HG02852 (cell line): Measurements from ENCODE around the gene ZNF438.

Source experiments
- ATAC-seq: cut with Tn5 transposase; IDR thresholded peaks from one replicate; pipeline ENCODE4 v1.9.1; 2021; ENCODE audit warnings: mild to moderate bottlenecking, moderate library complexity; ENCODE audit not compliant: unreplicated experiment

ZNF438 gene

DNA sequence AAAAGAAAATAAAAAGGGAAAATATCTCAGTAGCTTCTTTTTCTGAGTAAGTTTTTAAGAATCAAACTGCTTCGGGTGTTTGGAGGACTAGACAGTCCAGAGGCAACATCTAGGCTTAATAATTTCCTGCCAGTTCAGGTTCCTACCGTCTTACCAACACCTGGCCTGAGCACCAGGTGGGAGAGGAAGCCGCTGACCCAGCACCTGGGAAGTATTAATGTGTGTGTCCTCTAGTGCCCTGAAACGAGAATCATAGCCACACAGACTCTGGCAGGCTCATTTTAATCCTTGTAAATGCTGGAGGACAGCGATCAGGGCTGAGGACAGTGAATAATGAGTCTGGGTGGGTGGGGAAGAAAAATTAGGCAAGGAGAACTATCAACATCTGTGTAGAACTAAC, 137.4 kb downstream of the ZNF438 start:
- no peak for ATAC-seq

DNA sequence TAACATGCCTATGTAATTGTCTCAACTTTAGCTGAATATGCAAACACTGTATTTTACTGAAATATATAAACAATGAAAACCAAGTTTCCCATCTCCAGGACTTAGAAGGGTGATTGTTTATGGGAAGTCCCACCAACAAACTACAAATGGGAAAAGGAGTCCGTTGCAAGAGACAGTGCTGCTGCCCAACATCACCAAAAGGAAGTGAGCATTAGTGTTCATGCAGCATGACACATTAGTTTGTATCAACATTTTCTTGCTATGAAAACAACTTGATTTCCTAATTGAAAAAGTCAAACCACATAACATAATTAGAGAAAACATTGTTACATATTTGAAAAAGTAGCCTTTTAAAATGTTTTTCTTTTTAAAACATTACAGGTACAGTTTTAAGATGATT, 138.5 kb downstream of the ZNF438 start:
- no peak for ATAC-seq

DNA sequence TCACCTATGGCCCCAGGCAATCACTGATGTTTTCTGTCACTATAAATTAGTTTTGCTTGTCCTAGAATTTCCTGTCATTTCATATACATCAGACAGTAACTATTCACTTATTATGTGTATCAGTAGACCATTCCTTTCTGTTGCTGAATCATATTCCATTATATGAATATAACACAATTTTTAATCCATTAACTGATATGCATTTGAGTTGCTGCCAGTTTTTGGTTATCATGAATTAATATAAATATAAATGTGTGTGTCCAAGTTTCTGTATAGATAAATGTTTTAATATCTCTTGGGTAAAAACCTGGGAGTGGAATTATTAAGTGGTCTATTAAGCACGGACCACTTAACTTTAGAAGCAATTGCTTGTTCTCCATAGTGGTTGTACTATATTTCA, 143.8 kb downstream of the ZNF438 start:
- no peak for ATAC-seq

DNA sequence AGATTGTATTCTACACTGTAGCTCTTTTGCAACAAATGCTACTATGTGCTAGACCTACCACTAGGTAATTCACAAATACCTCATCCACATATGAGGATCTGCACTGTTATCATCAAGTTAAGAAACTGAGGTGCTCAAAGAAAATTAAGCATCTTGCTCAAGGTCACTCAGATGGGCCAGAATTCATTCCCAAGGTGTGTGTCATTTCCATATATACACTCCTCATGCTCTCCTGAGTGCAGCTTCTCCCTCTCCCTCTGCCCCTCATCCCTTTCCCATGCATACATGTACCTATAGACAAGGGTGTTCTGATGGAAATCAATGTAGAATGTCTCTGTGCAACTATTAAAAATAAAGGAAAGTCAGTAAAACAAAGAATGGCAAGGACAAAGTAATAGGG, 146.2 kb downstream of the ZNF438 start:
- no peak for ATAC-seq

DNA sequence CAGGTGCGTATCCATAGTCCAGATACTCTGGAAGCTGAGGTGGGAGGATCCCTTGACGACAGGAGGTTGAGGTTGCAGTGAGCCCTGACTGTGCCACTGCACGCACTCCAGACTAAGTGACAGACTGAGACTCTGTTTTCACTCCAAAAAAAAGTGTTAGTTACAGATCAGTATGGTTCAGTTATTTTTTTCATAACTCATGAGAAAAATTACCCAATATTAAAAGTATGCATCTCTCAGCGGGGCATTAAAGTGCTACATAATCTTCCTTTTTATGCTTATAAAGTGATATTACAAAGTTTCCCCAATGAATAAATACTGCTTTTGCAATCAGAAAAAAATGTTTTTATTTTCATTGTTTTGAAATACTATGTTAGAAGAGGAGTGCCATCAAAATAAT, 147.9 kb downstream of the ZNF438 start:
- no peak for ATAC-seq

DNA sequence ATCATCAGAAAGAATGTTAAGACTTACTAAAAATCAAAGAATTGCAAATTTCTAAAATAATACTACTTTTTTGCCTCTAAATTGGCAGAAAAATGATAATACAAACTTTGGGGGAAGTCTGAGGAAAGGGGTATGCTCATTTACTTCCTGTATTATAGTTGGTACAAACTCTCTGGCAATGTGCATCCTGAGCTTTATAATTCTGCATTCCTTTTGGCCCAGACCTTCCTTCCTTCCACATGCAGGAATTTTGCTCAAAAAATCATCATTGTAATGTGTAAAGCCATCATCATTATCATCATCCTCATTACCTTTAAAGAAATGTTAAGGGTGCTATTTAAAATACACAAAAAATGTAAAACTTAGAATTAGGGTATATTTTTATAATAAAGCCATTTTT, 148.5 kb downstream of the ZNF438 start:
- no peak for ATAC-seq

DNA sequence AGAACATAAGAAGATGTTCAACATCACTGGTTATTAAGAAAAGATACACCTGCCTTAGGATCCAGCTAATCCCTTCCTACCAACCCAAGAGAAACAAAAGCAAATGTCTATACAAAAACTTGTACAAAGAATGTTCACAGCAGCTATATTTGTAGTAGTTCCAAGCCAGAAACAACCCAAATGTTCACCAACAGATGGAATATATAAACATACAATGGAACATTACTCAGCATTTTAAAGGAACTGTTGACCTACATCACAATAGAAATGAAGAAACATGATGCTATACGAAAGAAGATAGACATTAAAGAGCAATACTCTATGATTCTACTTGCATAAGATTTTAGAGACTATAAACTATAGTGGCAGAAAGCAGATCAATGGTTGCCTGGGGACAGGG, 149.4 kb downstream of the ZNF438 start:
- no peak for ATAC-seq

DNA sequence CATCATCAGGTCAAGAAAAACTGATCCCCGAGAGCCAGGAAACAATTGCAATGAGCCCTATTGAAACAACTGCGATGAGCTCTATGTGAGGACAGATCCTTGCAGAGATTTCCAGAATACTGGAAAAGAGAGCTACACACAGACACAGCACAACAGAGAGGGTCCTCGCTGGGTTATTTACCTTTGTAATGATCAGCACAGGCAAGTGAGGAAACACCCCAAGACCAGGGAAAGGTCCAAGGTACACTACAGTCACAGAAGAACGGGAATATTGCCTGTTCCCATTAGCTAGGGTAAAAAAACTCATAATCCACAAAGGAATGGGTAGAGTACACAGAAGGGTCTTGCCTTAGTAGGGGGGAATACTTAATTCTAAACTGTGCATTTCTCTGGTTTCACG, 152.7 kb downstream of the ZNF438 start:
- ATAC-seq = no peak

DNA sequence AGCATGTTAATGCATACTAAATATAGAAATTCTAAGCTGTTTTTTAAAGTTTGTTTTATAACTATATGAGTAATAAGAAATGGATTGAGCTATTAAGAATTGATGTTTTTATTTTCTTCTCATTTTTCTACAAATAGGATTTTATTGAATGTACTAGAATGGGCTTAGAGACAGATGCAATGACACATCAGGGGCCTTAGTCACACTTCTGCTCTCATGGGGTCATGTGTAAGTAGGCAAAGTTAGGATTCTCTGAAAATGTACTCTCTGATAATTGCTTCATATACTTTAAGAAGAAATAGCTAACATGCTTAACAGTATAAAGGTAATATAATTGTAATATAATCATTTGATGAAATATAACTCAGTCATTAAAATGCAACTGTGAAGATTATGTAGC, 154.6 kb downstream of the ZNF438 start:
- no peak for ATAC-seq

DNA sequence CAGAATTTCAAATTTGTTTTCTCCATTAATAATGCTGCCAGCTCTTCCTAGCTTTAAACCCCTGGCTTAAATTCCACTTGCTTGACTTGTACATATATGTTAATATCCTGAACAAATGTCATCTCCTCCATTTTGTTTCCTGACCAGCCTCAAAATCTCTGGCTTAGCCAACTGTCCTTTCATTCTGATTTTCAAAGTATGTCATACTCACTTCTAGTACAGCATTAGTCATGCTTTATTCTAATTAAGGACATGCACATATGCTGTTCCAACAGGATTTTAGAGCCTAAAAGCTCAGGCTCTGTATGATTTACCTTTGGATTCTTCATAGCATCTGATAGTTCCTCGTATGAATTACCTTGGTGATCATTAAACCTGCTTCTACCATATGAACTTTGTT, 158.3 kb downstream of the ZNF438 start:
- ATAC-seq = no peak

DNA sequence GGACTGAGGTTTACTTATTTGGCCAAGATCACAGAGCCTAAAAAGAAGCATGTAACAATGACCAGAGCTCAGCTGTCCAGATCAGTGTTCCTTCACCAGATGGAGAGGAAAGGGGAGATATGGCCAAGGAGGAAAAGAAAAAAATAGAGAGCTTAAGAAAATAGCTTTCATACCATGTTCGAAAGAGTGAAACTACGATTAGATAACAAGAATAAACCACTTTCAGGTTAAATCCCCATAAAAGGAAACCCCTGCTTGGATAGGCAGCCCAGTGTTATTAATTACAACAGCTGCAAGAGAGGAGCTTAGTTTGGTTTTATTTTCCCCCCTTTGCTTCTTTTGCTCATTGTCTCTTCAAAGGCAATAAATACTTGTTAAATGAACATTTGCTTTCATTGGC, 160.8 kb downstream of the ZNF438 start:
- ATAC-seq = no peak

DNA sequence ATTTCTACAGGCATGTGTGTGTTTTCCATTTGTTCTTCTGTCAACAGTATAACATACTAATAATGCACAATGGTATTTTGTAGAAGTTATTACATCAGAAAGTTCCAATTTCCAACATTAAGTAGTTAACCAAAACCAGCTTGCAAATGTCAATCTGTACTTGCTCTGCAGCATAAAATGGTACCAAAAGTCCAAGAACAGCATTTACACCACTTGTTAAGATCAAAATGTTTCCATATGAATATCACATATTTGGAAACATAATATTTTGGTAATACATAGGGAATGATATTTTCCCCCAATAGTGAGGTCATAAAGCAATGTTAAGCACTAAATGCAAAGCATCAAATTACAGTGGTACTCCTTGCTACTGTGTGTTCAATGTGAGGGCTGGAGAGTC, 162.1 kb downstream of the ZNF438 start:
- ATAC-seq = no peak

DNA sequence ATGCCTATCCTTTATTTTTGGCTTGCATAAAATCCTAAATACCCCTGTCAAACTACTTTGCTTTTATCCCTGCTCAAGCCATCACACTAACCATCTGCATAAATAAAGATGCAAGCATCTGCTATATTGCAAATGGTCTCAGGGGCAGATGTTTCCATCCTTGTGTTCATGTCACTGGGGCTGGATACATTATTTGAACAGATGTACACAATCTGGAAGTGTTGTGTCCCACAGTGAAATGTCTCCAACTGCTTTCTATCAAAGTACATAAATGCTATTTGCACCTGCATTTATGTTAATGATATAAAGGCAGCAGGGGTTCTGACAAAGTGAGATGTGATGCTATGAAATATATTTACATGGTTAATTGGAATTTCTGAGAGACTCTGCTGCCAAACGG, 163.1 kb downstream of the ZNF438 start:
- no peak for ATAC-seq

DNA sequence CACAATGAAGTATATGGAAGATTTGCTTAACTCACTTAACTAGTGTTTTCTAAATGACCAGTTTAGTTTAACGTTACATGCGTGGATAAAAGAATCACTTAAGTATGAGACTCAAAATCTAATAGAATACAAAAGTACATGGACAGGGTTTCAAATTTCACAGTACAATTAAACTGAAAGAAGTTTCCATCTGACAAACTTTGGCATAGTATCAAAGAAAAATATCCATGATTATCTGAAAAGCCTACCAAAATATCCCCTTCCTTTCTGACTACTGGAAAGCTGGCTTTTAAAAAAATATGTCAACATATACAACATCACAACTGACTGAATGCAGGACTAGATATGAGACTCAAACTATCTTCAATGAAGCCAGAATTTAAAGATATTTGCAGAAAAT, 164.8 kb downstream of the ZNF438 start:
- no peak for ATAC-seq

DNA sequence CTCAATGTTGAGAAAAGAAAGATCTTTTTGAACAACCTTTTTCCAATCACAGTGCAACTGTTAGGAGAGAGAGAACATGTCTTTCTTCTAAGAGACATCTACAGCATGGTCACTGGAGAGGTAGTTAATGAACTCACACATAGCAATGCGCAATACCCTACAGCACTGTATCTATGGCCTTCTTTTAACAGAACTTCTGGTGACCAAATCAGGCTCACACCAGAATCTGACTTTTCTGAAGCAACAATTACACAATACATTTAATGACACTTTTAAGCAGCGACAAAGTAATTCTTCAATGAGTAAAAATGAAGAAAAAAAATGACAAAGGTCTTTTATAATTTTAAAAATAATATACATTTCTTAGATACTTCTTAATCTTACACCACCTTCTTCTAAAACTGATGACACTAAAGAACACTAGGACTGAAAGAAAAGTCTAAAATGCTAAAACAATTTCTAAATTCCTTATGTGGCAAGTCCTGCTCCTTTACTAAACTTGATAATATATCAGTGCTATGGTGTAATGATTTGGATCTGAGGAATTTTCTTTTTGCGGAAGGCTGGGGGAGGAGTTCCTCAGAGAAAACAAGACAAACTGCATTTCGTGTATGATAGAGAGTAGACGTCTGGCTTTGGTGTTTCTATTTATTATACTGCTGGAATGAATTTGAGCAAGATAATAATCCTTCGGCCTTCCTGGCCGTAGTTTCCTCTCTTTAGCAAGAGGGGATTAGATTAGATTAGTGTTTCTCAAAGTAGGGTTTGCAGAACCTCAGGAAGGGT, 166.3 kb downstream of the ZNF438 start:
- no peak for ATAC-seq

DNA sequence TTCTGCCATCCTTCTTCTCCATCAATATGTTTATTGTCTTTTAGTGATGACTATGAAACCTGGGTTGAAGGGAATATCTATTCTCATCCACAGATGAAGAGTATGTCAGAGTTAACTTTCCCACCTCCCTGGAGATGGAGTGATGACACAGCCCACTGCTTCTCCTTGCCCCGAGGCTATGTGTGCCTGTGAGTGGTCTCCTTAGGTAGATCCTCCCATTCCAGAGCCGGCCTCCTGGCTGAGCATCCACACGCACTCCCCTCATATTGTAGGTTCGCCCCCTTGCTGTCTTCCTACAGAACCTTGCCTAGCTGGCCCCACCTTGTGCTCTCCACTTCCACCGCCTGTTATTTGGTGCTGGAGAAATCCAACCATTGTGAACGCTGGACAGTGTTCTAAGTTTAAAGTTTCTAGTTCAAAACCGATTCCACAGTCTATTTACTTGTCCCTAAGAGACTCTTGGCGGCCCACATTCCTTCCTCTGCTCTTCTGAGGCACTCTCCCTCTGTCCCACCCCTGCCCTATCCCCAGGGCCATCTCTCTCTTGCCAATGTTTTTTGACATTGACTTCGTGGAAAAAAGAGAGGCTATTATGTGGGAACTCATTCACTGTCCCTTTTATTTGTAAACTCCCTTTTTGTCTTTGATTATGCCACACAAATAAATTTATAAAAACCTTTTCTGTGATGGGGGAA, 168.0 kb downstream of the ZNF438 start:
- ATAC-seq = no peak

DNA sequence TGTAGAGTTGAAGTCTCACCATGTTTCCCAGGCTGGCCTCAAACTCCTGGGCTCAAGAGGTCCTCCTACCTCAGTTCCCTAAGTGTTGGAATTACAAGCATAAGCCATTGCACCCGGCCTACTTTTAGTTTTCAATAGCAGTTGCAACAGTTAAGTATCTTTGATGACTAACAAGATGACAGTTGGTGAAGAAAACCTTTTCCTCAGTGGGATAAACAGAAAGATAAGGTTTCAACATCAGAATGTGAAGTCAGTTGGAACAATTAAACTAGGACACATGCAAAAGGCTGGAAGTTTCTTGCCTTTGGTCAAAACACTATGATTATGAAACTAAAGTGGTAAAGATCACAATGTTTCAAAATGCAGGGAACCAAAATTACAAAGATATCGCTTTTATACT, 169.2 kb downstream of the ZNF438 start:
- ATAC-seq = no peak

DNA sequence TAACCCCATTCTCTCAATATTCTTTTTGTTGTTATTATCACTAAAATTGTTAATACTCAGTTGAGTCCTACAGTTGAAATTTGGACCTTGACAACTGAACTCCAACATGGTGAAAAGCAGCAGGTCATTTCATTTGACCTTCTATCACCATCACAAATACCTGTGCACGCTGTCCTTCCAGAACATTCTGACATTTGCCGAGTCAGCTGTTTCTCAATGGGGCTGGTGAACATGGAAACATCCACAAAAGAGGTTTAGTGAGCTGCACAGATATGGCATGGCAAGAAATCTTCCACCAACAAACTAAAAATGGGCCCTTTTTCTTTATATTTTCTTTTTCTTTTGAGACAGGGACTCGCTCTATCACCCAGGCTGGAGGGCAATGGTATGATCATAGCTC, 169.7 kb downstream of the ZNF438 start:
- ATAC-seq = no peak

DNA sequence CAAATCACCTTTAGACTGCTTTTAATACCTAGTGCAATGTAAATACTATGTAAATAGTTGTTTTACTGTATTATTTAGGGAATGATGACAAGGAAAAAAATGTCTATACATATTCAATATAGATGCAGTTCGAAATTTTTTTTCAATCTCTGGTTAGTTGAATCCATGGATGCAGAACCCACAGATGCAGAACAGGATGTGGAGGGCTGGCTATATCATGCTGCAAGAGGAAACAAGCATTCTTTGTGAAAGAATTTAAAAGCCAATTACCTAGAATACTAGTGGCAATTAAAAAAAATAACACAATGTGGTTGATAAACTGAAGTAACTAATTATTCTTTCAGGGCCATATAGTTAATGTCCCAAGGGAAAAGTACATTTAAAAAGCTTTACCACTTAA, 170.4 kb downstream of the ZNF438 start:
- ATAC-seq = no peak

DNA sequence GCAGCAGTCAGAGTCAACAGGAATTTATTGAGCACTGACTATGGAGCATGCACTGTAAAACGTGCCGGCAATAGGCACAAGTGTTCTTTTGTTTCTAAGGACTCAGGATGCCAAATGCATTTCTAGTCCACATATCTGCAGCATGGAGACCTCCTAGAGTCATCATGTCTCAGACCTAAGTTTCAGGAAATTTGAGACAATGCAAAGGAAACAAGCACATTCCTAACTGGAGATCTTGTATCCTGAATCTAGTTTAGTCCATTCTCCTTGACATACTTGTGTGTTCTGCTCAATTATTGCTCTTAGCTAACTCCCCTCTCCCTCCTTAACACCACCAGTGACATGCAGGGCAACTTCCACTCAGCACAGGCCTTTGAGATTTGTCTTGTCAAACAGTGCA, 173.2 kb downstream of the ZNF438 start:
- no peak for ATAC-seq

DNA sequence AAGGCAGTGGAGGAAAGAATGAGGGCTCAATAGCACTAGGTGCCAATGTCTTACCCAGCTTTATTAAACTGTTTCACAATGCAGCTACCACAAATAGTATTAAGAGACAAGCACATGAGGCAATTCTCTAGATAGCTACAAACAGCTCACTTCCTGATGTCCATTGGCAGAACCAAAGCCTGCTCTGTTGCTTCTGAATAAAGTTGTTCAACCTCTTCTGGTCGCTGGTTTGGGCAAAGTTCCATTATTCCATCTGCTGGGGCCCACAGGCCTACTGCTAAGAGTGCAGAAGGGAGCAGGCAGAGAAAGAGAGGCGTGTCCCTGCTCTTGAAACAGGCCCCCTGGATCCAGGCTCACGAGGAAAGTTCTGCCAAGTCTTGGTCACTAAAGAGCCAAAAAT, 173.9 kb downstream of the ZNF438 start:
- no peak for ATAC-seq

DNA sequence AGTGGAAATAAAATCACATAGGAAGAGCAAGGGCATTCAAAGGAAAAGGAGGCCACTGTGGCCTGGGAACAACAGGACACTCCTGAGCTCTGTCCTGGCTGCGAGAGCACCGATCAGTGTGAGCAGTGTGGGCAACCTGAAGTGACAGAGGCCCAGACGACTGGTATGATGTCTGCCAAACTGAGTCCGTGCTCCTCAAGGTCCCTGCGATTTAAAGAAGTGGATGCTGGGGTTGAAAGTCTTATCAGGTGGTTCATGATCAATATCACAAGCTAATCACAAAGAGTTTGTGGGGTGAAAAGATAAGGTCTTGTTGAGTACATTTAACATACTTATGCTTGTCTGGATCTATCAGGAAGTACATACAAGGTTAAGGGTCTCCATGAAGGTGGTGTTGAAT, 176.5 kb downstream of the ZNF438 start:
- no peak for ATAC-seq

DNA sequence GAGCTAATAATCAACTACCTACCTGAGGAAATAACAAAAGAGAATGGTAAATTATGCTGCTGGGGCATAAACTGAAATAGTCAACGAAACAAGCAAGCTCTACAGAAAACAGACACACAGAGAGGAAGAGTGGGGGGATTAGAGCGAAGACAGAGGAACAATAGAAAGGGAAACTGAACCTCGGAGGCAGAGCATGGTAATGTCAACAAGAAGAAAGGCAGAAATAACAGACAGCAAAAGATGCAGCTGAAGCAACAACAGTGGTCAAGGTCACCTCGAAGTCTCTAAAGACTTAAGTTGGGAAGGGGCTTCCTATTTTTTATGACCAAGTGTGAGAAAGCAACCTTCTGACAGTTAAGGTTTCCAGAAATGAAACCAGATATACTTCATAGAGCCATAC, 177.0 kb downstream of the ZNF438 start:
- ATAC-seq = no peak
